Panc1 (cell line): ENCODE results near the gene INPP4B. TPM values are rescaled to one million over a fixed set of nuclear protein-coding genes. Genes with fewer than 3 reads are reported as not detected.

Experiments
- ATAC-seq: fragments of 200-7000 bp; cut with Tn5 transposase; 2 replicates; pipeline ENCODE4 v1.9.1; 2020; ENCODE audit warnings: mild to moderate bottlenecking, moderate library complexity
- BruUV-seq: library from RNA; stranded (reverse); fragments of 400-500 nt; replicated peaks from 2 replicates; lab custom pipeline; 2021; lab: Mats Ljungman, UMichigan
- CTCF ChIA-PET: fragments of 300-600 bp; sonication (Branson Sonifier 250); formaldehyde crosslinking; loops from one replicate; lab custom pipeline; 2022; ENCODE audit warnings: antibody characterized with exemption; lab: Charles Lee
- POLR2A ChIA-PET: fragments of 300-600 bp; sonication (Branson Sonifier 250); formaldehyde crosslinking; loops from one replicate; lab custom pipeline; 2022; ENCODE audit warnings: antibody characterized with exemption; lab: Charles Lee
- DNase-seq: peaks from one replicate; pipeline ENCODE4 v3.0.0-alpha.2; 2010; ENCODE audit warnings: low read depth, low spot score
- H3K27ac ChIP-seq: 2 replicates; pipeline ENCODE4 v1.5.1; 2011; ENCODE audit warnings: mild to moderate bottlenecking, low read length, inconsistent platforms
- H3K27me3 ChIP-seq: fragments of 200-500 bp; sonication (Bioruptor generic); 2 replicates; pipeline ENCODE4 v1.6.0; 2014; ENCODE audit warnings: low read length, inconsistent platforms; ENCODE audit not compliant: control insufficient read depth, insufficient read depth
- H3K36me3 ChIP-seq: fragments of 200-500 bp; sonication (Bioruptor generic); 2 replicates; pipeline ENCODE4 v1.5.1; 2014; ENCODE audit warnings: inconsistent platforms, mild to moderate bottlenecking, low read length, moderate library complexity; ENCODE audit not compliant: control insufficient read depth, insufficient read depth
- H3K4me1 ChIP-seq: 2 replicates; pipeline ENCODE4 v1.5.1; 2011; ENCODE audit warnings: inconsistent platforms, mild to moderate bottlenecking, low read length, moderate library complexity; ENCODE audit not compliant: control insufficient read depth, insufficient read depth
- H3K4me3 ChIP-seq, 2 experiments: 2 replicates each; pipeline ENCODE4 v1.5.1; 2011 to 2012; ENCODE audit warnings: low read depth in 2 of 2, low read length in 2 of 2, mild to moderate bottlenecking in 2 of 2, inconsistent platforms in 1 of 2, moderate library complexity in 1 of 2
- H3K9me3 ChIP-seq: fragments of 200-500 bp; sonication (Bioruptor generic); 2 replicates; pipeline ENCODE4 v1.5.1; 2014; ENCODE audit warnings: low read depth, mild to moderate bottlenecking, inconsistent platforms, low read length, moderate library complexity; ENCODE audit not compliant: control insufficient read depth, insufficient read depth
- POLR2AphosphoS5 ChIP-seq: IDR thresholded peaks from 2 replicates; pipeline ENCODE4 v1.6.1; 2012; ENCODE audit warnings: mild to moderate bottlenecking, low read depth, low read length, moderate library complexity
- SIN3A ChIP-seq: IDR thresholded peaks from 2 replicates; pipeline ENCODE4 v1.6.1; 2012; ENCODE audit warnings: low read depth, mild to moderate bottlenecking, low read length, moderate library complexity, borderline replicate concordance; ENCODE audit not compliant: insufficient read depth
- TCF7L2 ChIP-seq: IDR thresholded peaks from 2 replicates; pipeline ENCODE4 v1.6.1; 2011; ENCODE audit warnings: mild to moderate bottlenecking, low read depth, low read length, inconsistent platforms
- in situ Hi-C: cut with HindIII; loops from 2 replicates; pipeline ENCODE4 v1.10.0; 2016; ENCODE audit warnings: low sequenced_read_pairs, low pct_unique_long_range_greater_than_20kb
- intact Hi-C: fragments of 100-400 bp; cut with micrococcal nuclease; formaldehyde crosslinking; loops from one replicate; pipeline ENCODE4 v1.10.0; 2022; ENCODE audit not compliant: unreplicated experiment
- total RNA-seq: library from RNA; stranded (reverse); gene quantifications from one replicate; pipeline ENCODE4 v1.2.1, GENCODE V29; 2021; ENCODE audit not compliant: unreplicated experiment
- TF ChIP-seq, protein P1 (sequence below): fragments of 450-650 bp; IDR thresholded peaks from 2 replicates; pipeline ENCODE4 v1.5.1; 2017; ENCODE audit warnings: mild to moderate bottlenecking
- TF ChIP-seq, protein P2 (sequence below), 2 experiments: IDR thresholded peaks; 2 replicates each; pipeline ENCODE4 v1.6.1; 2011 to 2012; ENCODE audit warnings: low read depth in 2 of 2, control low read depth in 1 of 2, low read length in 1 of 2, mild to moderate bottlenecking in 1 of 2, moderate library complexity in 1 of 2; ENCODE audit not compliant: insufficient read depth in 1 of 2

The INPP4B gene
- total RNA-seq, 1 experiment from 2014 or later, result 4.5 TPM

DNA sequence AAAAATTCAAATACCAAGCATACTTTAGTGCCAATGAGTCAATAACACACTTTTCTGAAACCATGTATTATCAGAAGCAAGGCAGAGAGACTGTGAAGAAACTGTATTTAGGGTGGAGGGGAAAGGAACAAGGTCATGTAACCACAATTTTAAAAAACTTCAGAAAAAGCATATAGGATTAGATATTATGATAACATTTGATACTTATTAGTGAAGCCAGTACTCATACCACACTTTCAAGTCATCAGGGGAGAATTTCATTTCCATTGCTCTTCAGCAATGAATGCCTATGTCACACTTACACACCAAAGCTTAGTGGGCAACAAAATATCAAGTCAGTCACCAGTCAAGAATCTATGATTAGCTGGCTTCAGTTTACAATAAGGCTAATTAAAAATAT, 607.5 kb downstream of the INPP4B start:
- DNase-seq (no peak), ATAC-seq (no peak)
- Histone ChIP-seq H3K4me1 (no peaks in the 10 kb centered on the region), H3K27me3 (no peaks in the 10 kb centered on the region), H3K27ac (no peak overlapping the region), H3K4me3 (no peak overlapping the region), H3K9me3 (no peaks in the 10 kb centered on the region), H3K36me3 (no peaks in the 10 kb centered on the region)
- intact Hi-C loops, result no loop called here
- CTCF ChIA-PET, result no interaction called here
- POLR2A ChIA-PET, result no interaction called here
- in situ Hi-C loops, result no loop called here
- BruUV-seq, result no TSS peak
- TF ChIP-seq POLR2AphosphoS5 (no peak), SIN3A (no peak), TCF7L2 (no peak)
- TF ChIP-seq, protein P1, sequence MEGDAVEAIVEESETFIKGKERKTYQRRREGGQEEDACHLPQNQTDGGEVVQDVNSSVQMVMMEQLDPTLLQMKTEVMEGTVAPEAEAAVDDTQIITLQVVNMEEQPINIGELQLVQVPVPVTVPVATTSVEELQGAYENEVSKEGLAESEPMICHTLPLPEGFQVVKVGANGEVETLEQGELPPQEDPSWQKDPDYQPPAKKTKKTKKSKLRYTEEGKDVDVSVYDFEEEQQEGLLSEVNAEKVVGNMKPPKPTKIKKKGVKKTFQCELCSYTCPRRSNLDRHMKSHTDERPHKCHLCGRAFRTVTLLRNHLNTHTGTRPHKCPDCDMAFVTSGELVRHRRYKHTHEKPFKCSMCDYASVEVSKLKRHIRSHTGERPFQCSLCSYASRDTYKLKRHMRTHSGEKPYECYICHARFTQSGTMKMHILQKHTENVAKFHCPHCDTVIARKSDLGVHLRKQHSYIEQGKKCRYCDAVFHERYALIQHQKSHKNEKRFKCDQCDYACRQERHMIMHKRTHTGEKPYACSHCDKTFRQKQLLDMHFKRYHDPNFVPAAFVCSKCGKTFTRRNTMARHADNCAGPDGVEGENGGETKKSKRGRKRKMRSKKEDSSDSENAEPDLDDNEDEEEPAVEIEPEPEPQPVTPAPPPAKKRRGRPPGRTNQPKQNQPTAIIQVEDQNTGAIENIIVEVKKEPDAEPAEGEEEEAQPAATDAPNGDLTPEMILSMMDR, result no peak
- TF ChIP-seq, protein P2, sequence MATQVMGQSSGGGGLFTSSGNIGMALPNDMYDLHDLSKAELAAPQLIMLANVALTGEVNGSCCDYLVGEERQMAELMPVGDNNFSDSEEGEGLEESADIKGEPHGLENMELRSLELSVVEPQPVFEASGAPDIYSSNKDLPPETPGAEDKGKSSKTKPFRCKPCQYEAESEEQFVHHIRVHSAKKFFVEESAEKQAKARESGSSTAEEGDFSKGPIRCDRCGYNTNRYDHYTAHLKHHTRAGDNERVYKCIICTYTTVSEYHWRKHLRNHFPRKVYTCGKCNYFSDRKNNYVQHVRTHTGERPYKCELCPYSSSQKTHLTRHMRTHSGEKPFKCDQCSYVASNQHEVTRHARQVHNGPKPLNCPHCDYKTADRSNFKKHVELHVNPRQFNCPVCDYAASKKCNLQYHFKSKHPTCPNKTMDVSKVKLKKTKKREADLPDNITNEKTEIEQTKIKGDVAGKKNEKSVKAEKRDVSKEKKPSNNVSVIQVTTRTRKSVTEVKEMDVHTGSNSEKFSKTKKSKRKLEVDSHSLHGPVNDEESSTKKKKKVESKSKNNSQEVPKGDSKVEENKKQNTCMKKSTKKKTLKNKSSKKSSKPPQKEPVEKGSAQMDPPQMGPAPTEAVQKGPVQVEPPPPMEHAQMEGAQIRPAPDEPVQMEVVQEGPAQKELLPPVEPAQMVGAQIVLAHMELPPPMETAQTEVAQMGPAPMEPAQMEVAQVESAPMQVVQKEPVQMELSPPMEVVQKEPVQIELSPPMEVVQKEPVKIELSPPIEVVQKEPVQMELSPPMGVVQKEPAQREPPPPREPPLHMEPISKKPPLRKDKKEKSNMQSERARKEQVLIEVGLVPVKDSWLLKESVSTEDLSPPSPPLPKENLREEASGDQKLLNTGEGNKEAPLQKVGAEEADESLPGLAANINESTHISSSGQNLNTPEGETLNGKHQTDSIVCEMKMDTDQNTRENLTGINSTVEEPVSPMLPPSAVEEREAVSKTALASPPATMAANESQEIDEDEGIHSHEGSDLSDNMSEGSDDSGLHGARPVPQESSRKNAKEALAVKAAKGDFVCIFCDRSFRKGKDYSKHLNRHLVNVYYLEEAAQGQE (IDR thresholded peaks at IDR 0.05; ENCODE audit: insufficient read depth in 1 of 2, low read depth in 2 of 2, low read length in 1 of 2), result no peak

DNA sequence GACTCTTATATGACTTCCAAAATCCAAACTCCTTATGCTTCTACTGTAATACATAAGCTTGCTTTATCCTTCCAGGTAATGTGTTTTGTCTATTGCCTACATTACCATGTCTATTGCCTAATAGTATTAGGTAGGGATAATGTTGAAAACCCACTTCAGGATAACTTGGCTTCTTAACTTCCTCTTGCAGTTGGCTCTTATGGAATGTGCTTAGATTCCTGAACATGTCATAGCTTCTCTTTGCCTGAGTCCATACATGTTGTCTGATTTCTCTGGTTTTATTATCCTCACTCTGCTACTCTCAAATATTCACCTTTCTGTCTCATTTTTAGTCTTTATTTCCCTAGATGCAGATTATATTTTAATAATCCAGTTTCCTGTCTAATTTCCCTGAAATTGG, 609.8 kb downstream of the INPP4B start:
- no TSS peak for BruUV-seq

More for the DNA sequence above, 609.8 kb downstream of the INPP4B start:
- no peak for DNase-seq
- in situ Hi-C loops (no loop called here), intact Hi-C loops (no loop called here)
- no peak overlapping the region for H3K4me3 ChIP-seq
- H3K27ac ChIP-seq, result no peak overlapping the region
- no peaks in the 10 kb centered on the region for H3K9me3 ChIP-seq
- H3K4me1 ChIP-seq, result no peaks in the 10 kb centered on the region
- ChIA-PET POLR2A (interaction anchor here (0.6 kb wide), 1 partner anchor 634 kb away, joined by 7 read pairs; no protein-coding TSS in a partner anchor), CTCF (no interaction called here)
- no peaks in the 10 kb centered on the region for H3K27me3 ChIP-seq
- no peak for ATAC-seq
- H3K36me3 ChIP-seq, result no peaks in the 10 kb centered on the region
- TF ChIP-seq TCF7L2, result no peak
- TF ChIP-seq POLR2AphosphoS5, result no peak
- TF ChIP-seq SIN3A, result no peak
- TF ChIP-seq, protein P1, result no peak
- TF ChIP-seq, protein P2 (IDR thresholded peaks at IDR 0.05; ENCODE audit: insufficient read depth in 1 of 2, low read depth in 2 of 2, low read length in 1 of 2), result no peak
